ENCODE data around the gene TEAD3.

Gene TEAD3

GRCh38 chr6:35474942-35475570 lies 21.8 kb downstream of the TEAD3 start:
- no CpG with 5 or more reads among the region's 20 CpGs for WGBS (ENCODE audit: insufficient coverage, insufficient read length)
- DNase-seq (ENCODE audit: low read depth, low spot score), result no peak
- H3K9me3 ChIP-seq (ENCODE audit: control insufficient read depth, insufficient read depth, low read length), result no peaks in the 10 kb centered on the region
- H3K4me1 ChIP-seq (ENCODE audit: control insufficient read depth, insufficient read depth, low read length), result no peaks in the 10 kb centered on the region
- no peak overlapping the region for H3K4me3 ChIP-seq (ENCODE audit: low read length)
- H3K36me3 ChIP-seq (ENCODE audit: control insufficient read depth, insufficient read depth, low read length), result peaks cover 36% of the 10 kb centered on the region
- H3K27ac ChIP-seq (ENCODE audit: low read length), result no peak overlapping the region
- no peaks in the 10 kb centered on the region for H3K27me3 ChIP-seq (ENCODE audit: control insufficient read depth, insufficient read depth, low read length)

GRCh38 chr6:35474131-35474941 lies 22.5 kb downstream of the TEAD3 start:
- Histone ChIP-seq H3K4me1 (ENCODE audit: control insufficient read depth, insufficient read depth, low read length) (no peaks in the 10 kb centered on the region), H3K36me3 (ENCODE audit: control insufficient read depth, insufficient read depth, low read length) (peaks cover 38% of the 10 kb centered on the region), H3K27ac (ENCODE audit: low read length) (no peak overlapping the region), H3K27me3 (ENCODE audit: control insufficient read depth, insufficient read depth, low read length) (no peaks in the 10 kb centered on the region), H3K9me3 (ENCODE audit: control insufficient read depth, insufficient read depth, low read length) (no peaks in the 10 kb centered on the region), H3K4me3 (ENCODE audit: low read length) (no peak overlapping the region)
- WGBS (ENCODE audit: insufficient coverage, insufficient read length), result no CpG with 5 or more reads among the region's 14 CpGs
- DNase-seq (ENCODE audit: low read depth, low spot score), result no peak

GRCh38 chr6:35473850-35474130 lies 23.1 kb downstream of the TEAD3 start:
- Histone ChIP-seq H3K36me3 (ENCODE audit: control insufficient read depth, insufficient read depth, low read length) (peaks cover 40% of the 10 kb centered on the region), H3K27ac (ENCODE audit: low read length) (no peak overlapping the region), H3K27me3 (ENCODE audit: control insufficient read depth, insufficient read depth, low read length) (no peaks in the 10 kb centered on the region), H3K4me3 (ENCODE audit: low read length) (no peak overlapping the region), H3K9me3 (ENCODE audit: control insufficient read depth, insufficient read depth, low read length) (no peaks in the 10 kb centered on the region), H3K4me1 (ENCODE audit: control insufficient read depth, insufficient read depth, low read length) (no peaks in the 10 kb centered on the region)
- DNase-seq (ENCODE audit: low read depth, low spot score), result no peak

- WGBS (ENCODE audit: insufficient coverage, insufficient read length), result no CpG with 5 or more reads among the region's 9 CpGs
- H3K36me3 ChIP-seq (ENCODE audit: control insufficient read depth, insufficient read depth, low read length), result peaks cover 40% of the 10 kb centered on the region
- no peak overlapping the region for H3K27ac ChIP-seq (ENCODE audit: low read length)
- H3K27me3 ChIP-seq (ENCODE audit: control insufficient read depth, insufficient read depth, low read length), result no peaks in the 10 kb centered on the region
- H3K9me3 ChIP-seq (ENCODE audit: control insufficient read depth, insufficient read depth, low read length), result no peaks in the 10 kb centered on the region
- no peak for DNase-seq (ENCODE audit: low read depth, low spot score)
- H3K4me1 ChIP-seq (ENCODE audit: control insufficient read depth, insufficient read depth, low read length), result no peaks in the 10 kb centered on the region
- no peak overlapping the region for H3K4me3 ChIP-seq (ENCODE audit: low read length)
These were observed 23.6 kb downstream of the TEAD3 start for GRCh38 chr6:35473075-35473849.

- Histone ChIP-seq H3K27me3 (ENCODE audit: control insufficient read depth, insufficient read depth, low read length) (no peaks in the 10 kb centered on the region), H3K4me1 (ENCODE audit: control insufficient read depth, insufficient read depth, low read length) (no peaks in the 10 kb centered on the region; the same call in 1 of the 2 replicates), H3K27ac (ENCODE audit: low read length) (no peak overlapping the region), H3K9me3 (ENCODE audit: control insufficient read depth, insufficient read depth, low read length) (no peaks in the 10 kb centered on the region), H3K36me3 (ENCODE audit: control insufficient read depth, insufficient read depth, low read length) (peaks cover 37% of the 10 kb centered on the region), H3K4me3 (ENCODE audit: low read length) (no peak overlapping the region)
- no CpG with 5 or more reads among the region's 8 CpGs for WGBS (ENCODE audit: insufficient coverage, insufficient read length)
- DNase-seq (ENCODE audit: low read depth, low spot score), result no peak
These were observed 25.0 kb downstream of the TEAD3 start for GRCh38 chr6:35471836-35472345.

- no peaks in the 10 kb centered on the region for H3K9me3 ChIP-seq (ENCODE audit: control insufficient read depth, insufficient read depth, low read length)
- no peaks in the 10 kb centered on the region; the same call in 1 of the 2 replicates for H3K4me1 ChIP-seq (ENCODE audit: control insufficient read depth, insufficient read depth, low read length)
- H3K27ac ChIP-seq (ENCODE audit: low read length), result no peak overlapping the region
- no peak overlapping the region for H3K4me3 ChIP-seq (ENCODE audit: low read length)
- no peaks in the 10 kb centered on the region for H3K27me3 ChIP-seq (ENCODE audit: control insufficient read depth, insufficient read depth, low read length)
- no peak for DNase-seq (ENCODE audit: low read depth, low spot score)
- peaks cover 37% of the 10 kb centered on the region for H3K36me3 ChIP-seq (ENCODE audit: control insufficient read depth, insufficient read depth, low read length)
- WGBS (ENCODE audit: insufficient coverage, insufficient read length), result no CpG with 5 or more reads among the region's 3 CpGs
These were observed 26.2 kb downstream of the TEAD3 start for GRCh38 chr6:35470663-35471120.

GRCh38 chr6:35469751-35470662 lies 26.9 kb downstream of the TEAD3 start:
- WGBS (ENCODE audit: insufficient coverage, insufficient read length), result no CpG with 5 or more reads among the region's 18 CpGs
- no peaks in the 10 kb centered on the region for H3K9me3 ChIP-seq (ENCODE audit: control insufficient read depth, insufficient read depth, low read length)
- peak overlapping the region; percentile 64 for H3K4me3 ChIP-seq (ENCODE audit: low read length)
- DNase-seq (ENCODE audit: low read depth, low spot score), result no peak
- peaks cover 32% of the 10 kb centered on the region for H3K36me3 ChIP-seq (ENCODE audit: control insufficient read depth, insufficient read depth, low read length)
- no peak overlapping the region for H3K27ac ChIP-seq (ENCODE audit: low read length)
- no peaks in the 10 kb centered on the region; the same call in 1 of the 2 replicates for H3K4me1 ChIP-seq (ENCODE audit: control insufficient read depth, insufficient read depth, low read length)
- H3K27me3 ChIP-seq (ENCODE audit: control insufficient read depth, insufficient read depth, low read length), result no peaks in the 10 kb centered on the region

- H3K36me3 ChIP-seq (ENCODE audit: control insufficient read depth, insufficient read depth, low read length), result peaks cover 32% of the 10 kb centered on the region
- no peaks in the 10 kb centered on the region for H3K9me3 ChIP-seq (ENCODE audit: control insufficient read depth, insufficient read depth, low read length)
- no peak for DNase-seq (ENCODE audit: low read depth, low spot score)
- no peak overlapping the region for H3K27ac ChIP-seq (ENCODE audit: low read length)
- peak overlapping the region; percentile 64 for H3K4me3 ChIP-seq (ENCODE audit: low read length)
- no peaks in the 10 kb centered on the region; the same call in 1 of the 2 replicates for H3K4me1 ChIP-seq (ENCODE audit: control insufficient read depth, insufficient read depth, low read length)
- H3K27me3 ChIP-seq (ENCODE audit: control insufficient read depth, insufficient read depth, low read length), result no peaks in the 10 kb centered on the region
- WGBS (ENCODE audit: insufficient coverage, insufficient read length), result no CpG with 5 or more reads among the region's 37 CpGs
These were observed 27.7 kb downstream of the TEAD3 start for GRCh38 chr6:35468980-35469750.

GRCh38 chr6:35468181-35468979 lies 28.5 kb downstream of the TEAD3 start, which contains the start of gene RPL10A:
TSS of gene RPL10A (plus strand) at chr6:35468401. CDS start at chr6:35468435, 34 bp downstream.
- no CpG with 5 or more reads among the region's 86 CpGs for WGBS (ENCODE audit: insufficient coverage, insufficient read length)

More at GRCh38 chr6:35468181-35468979, 28.5 kb downstream of the TEAD3 start, which contains the start of gene RPL10A:
- peaks cover 32% of the 10 kb centered on the region for H3K36me3 ChIP-seq (ENCODE audit: control insufficient read depth, insufficient read depth, low read length)
- H3K4me3 ChIP-seq (ENCODE audit: low read length), result peak within 1 kb of the TSS; percentile 64
- no peaks in the 10 kb centered on the region for H3K9me3 ChIP-seq (ENCODE audit: control insufficient read depth, insufficient read depth, low read length)
- DNase-seq (ENCODE audit: low read depth, low spot score), result peak; percentile 94
- H3K4me1 ChIP-seq (ENCODE audit: control insufficient read depth, insufficient read depth, low read length), result no peaks in the 10 kb centered on the region; the same call in 1 of the 2 replicates
- H3K27ac ChIP-seq (ENCODE audit: low read length), result no peak within 1 kb of the TSS
- no peaks in the 10 kb centered on the region for H3K27me3 ChIP-seq (ENCODE audit: control insufficient read depth, insufficient read depth, low read length)
